G401 (cell line): Measurements from ENCODE around the gene CTTNBP2. TPM values are rescaled to one million over a fixed set of nuclear protein-coding genes. Genes with fewer than 3 reads are reported as not detected.
A peak's percentile ranks its signal among the peaks of the same experiment; 100 is the strongest.

ENCODE experiments used
- DNase-seq: peaks from one replicate; pipeline ENCODE4 v3.0.0-alpha.2; 2015; ENCODE audit warnings: low spot score
- in situ Hi-C: cut with HindIII; loops from 2 replicates; pipeline ENCODE4 v1.10.0; 2016; ENCODE audit warnings: low sequenced_read_pairs, mixed read lengths
- total RNA-seq: library from RNA; depleted of rRNA; stranded (reverse); fragments of >200 nt; shearing (Covaris generic); gene quantifications from 2 replicates; pipeline ENCODE4 v1.2.3, GENCODE V29; 2014

CTTNBP2 gene
- total RNA-seq, 1 experiment from 2014 or later: not detected

- in situ Hi-C loops: no loop called here
- DNase-seq: peak; percentile 29
Observed at GRCh38 chr7:117874191-117874700, 1.0 kb upstream of the CTTNBP2 start.

DNA sequence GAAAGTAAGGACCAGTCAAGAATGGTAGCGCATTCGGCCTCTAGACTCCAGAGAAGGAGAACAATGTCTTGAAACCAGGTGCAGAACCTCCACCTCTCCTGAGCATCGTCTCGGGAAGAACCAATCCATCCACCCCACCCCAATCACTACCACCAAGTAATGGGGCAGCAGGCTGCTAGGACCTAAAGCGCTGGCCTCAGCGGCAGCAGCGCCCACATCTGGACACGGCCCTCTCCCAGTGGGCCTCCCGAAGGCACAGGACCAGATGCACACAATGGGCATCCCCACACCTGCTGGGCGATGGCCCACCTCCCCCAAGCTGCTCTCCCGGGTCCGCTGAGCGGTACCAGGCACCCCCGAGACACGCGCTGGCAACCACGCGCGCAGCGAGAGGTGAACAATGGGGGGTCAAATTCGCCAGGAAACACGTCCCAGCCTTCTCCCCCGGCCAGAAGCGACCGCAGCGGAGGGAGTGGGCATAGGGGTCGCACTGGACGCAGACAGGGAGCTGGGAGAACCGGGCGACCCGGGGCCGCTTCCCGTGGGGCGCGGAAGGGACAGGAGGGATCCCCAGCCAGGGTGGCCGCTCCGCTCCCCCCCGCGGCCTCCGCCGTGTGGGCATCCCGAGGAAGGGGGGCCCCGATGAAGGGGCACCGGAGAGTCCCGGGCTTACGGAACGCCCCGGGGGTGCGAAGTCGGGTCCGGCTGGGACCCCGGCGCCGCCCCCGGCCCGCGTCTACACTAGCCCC lies 506 bp downstream of the CTTNBP2 start:
- DNase-seq: no peak
- in situ Hi-C loops: no loop called here

DNA sequence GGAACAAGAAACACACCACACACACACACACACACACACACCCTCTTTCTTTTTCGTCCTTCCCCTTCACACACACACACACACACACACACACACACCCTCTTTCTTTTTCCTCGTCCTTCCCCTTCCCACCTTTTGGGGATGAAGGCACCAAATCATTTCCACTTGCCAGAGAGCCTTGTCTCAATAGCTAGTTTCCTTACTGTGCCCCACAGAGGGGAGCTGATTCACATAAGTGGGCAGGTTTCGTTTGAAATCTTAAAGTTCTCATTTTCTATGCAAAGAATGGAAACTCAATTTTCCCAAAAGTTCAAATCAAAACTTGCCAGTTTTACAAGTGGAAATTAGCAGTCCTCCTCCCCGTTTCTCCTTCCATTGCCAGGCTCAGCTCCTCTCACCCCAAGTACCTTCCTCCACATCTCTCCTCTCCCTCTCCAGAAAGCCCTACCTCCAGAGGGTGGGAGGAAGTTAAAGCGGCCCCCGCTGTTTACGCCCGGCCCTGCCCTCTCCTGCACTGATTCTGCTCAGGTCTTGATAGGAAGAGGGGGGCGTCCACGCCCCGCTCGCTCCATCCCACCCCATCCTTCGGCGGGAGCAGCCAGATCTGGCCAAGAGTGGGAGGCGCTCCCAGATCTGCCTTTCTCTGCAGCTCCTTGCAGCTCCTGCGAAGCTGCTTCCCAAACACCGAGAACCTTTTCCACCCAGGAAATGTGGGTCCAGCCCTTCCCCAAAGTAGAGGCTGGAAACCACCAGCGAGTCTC lies 1.3 kb downstream of the CTTNBP2 start:
- in situ Hi-C loops: no loop called here
- peak; percentile 73 for DNase-seq

GRCh38 chr7:117871401-117871777 lies 1.9 kb downstream of the CTTNBP2 start:
- peak; percentile 31 for DNase-seq
- in situ Hi-C loops: no loop called here

DNA sequence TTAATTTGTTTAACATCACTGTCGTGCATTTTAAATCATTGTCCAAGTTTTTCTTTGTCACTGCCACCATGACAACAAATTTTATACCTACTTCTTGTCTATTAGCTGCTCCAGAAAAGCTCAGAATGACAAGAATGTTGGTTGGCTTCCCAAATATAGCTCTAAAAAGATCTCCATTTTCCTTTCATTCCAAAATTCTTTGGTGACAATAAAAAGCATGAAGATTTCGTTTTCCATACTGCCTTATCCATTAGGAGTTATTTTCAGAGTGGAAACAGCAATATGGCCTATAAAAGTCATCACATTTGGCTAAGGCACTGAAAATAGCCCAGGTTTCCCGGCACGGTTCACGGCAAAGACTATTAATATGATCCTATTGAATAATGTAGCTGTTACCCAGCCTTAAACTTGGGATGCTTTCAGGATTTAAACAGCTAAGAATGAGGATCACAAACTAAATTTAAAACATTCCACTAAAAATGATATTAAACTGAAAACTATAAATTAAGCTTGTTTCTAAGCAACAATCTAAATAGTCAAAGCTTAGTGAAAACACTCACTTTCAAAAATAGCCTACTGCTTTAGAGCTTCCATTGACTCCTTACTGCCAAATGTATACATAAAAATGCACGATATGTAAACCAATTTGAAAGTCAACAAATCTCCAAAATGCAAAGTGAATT lies 2.7 kb downstream of the CTTNBP2 start:
- DNase-seq: no peak
- in situ Hi-C loops: no loop called here

DNA sequence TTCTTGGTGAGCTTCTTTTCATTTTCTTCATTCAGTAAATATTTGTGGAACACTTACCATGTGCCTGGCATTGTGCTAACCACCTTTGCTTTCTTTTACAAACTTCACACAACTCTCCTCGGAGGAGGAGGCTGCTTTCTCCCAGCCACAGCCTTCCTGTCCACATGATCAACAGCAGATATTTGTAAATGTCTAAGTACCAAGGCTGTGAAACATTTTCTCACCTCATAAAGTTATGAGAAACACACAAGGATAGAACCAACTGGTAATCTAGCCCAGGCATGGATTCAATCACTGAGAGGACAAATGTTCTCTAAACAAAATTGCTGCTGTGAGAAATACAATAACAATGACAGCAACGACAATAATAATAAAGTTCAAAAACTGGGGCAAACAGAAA lies 3.9 kb downstream of the CTTNBP2 start:
- DNase-seq: no peak
- in situ Hi-C loops: no loop called here

DNA sequence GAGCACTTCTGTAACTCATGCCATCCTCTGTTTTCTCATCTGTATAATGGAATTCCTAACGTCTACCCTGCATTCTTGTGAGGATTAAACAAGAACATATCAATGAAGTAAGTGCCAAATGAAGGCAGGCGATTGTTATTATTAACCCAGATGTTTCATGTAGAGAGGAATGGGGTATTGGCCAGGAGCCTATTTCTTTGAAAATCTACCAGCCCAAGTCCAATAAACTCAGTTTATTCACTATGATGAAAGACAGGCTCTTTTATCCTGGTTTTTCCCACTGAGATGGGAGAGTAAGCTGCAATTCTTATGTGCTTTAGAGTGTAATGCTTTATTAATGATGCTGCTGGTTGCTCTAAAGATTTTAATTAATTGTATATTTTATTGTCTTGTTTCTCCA lies 9.6 kb downstream of the CTTNBP2 start:
- in situ Hi-C loops: no loop called here
- DNase-seq: no peak

DNA sequence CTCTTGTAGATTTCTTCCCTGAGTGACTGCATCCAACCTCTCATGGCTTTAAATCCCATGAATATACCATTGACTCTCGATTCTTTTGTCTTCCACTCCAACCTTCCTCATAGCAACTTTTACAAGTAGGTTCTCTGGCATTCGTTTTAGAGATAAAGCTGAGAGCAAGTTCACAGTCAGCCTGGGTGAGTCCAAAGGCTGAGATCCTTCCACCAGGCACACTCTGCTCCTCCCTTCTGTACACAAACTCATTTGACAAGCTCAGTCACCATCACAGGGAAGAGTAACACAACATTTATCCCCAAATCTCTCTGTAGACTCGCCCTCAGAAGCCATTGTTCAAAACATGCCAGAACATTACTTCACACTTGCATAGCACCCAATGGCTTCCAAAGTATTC lies 10.9 kb downstream of the CTTNBP2 start:
- in situ Hi-C loops: no loop called here
- DNase-seq: no peak

DNA sequence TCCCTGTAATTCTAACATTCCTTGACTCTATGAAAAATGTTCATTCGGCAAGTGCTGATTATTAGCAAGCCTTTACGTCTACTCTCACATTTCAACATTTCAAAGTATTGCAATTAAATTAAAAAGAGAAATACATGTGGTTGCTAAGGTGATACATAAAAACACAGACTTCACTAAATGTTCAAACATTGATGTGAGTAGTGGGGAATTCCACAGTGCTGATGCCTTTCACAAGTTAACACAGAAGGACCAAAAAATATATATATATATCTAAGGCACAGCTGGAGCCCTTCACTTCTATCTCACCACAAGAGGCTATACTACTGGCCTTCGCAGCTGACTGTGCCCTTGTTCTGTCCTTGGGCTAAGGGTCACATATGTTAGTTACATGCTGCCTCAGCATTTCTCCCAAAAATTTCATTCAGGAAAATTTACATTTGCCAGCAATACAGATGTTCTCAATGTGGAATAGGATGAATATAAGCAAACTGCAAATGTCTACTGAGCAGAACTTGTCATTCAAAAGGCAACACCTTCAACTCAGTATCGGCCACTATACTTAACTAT lies 13.9 kb downstream of the CTTNBP2 start:
- in situ Hi-C loops: no loop called here
- no peak for DNase-seq

DNA sequence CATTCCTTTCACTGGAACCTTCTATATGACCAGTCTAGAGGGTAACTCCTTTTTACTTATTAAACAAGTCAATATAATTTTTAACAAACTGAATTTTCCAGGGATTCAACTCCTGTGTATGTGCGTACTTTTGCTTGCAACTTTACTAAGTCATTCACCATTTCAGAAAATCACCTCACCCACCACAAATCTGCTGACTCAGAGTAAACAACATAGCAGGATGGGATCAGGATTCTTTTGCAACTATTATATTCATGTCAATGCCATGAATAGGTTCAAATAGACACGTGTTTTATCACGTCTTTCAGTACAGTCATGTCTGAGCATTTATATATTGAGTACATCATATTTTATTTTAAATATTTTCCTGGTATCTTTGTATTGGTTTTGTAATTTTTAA lies 14.5 kb downstream of the CTTNBP2 start:
- in situ Hi-C loops: no loop called here
- DNase-seq: no peak

- DNase-seq: no peak
- in situ Hi-C loops: no loop called here
Observed at GRCh38 chr7:117857718-117858117, 15.5 kb downstream of the CTTNBP2 start.

GRCh38 chr7:117856196-117856595 lies 17.0 kb downstream of the CTTNBP2 start:
- in situ Hi-C loops: no loop called here
- DNase-seq: no peak

GRCh38 chr7:117854186-117854585 lies 19.1 kb downstream of the CTTNBP2 start:
- in situ Hi-C loops: no loop called here
- no peak for DNase-seq

- in situ Hi-C loops: no loop called here
- DNase-seq: no peak
Observed at GRCh38 chr7:117848941-117849340, 24.3 kb downstream of the CTTNBP2 start.

GRCh38 chr7:117844678-117845077 lies 28.6 kb downstream of the CTTNBP2 start:
- DNase-seq: no peak
- in situ Hi-C loops: no loop called here

DNA sequence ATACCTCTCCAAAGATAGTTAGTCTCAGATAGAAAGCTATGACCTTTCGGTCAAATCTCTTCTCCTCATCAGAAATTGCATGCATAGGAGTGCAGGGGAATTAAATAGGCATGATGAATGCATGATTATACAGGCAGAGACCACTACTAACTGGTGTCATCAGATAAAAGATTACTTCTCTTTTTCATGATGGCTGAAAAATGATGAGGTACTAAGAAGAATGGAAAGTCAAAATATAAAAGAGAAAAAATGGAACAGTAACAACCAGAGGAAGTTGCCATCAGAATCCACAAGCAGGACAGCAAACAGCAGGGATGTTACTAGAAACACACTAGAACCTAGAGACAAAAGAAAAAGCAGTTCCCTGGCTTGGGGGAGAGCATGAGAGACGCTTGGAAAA lies 31.6 kb downstream of the CTTNBP2 start:
- DNase-seq: no peak
- in situ Hi-C loops: no loop called here

DNA sequence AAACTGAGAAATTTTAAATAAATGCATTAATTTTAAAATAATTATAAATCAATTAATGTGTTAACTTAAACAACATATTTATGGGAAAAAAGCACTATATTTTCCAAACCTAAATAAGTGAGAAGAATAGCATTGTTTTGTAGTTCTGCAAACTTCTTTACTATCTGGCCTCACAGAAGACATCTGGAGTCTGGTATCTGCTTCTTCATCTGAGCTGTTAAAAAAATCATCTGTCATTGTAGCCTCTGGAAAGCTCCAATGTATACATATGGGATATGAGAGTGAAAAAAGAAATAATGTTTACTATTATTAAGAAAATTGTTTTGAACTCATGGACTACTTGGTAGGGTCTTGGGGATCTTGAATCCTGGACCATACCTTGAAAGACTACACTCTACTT lies 32.2 kb downstream of the CTTNBP2 start:
- in situ Hi-C loops: no loop called here
- no peak for DNase-seq

- in situ Hi-C loops: no loop called here
- no peak for DNase-seq
Observed at GRCh38 chr7:117839507-117839906, 33.7 kb downstream of the CTTNBP2 start.

GRCh38 chr7:117837841-117838240 lies 35.4 kb downstream of the CTTNBP2 start:
- no peak for DNase-seq
- in situ Hi-C loops: no loop called here
